Ovary (tissue), 9 donors: ENCODE measurements around the gene THBD. TPM values are rescaled to one million over a fixed set of nuclear protein-coding genes. Genes with fewer than 3 reads are reported as not detected.

Source experiments
- DNase-seq, 5 donors: peaks; one replicate each; pipeline ENCODE4 v3.0.0-alpha.2; 2019 to 2020
- H3K27ac ChIP-seq, 2 donors: fragments of 200-600 bp; one replicate each; pipeline versions ENCODE4 v1.5.1 to v1.8.0; 2019 to 2022
- H3K27me3 ChIP-seq: fragments of 200-600 bp; one replicate; pipeline ENCODE4 v1.8.0; 2022
- H3K36me3 ChIP-seq: fragments of 200-600 bp; sonication (generic); one replicate; pipeline ENCODE4 v1.5.1; 2019
- H3K4me1 ChIP-seq: one replicate; pipeline ENCODE4 v1.8.1; 2013; ENCODE audit warnings: mild to moderate bottlenecking, moderate library complexity; ENCODE audit not compliant: insufficient read depth
- H3K4me3 ChIP-seq: fragments of 200-600 bp; sonication (generic); one replicate; pipeline ENCODE4 v1.5.1; 2017
- H3K9me3 ChIP-seq, 2 donors: fragments of 200-600 bp in 1 of 2; sonication (generic) in 1 of 2; one replicate each; pipeline versions ENCODE4 v1.5.1 to v1.8.1; 2013 to 2019; ENCODE audit warnings: mild to moderate bottlenecking in 1 of 2, moderate library complexity in 1 of 2
- CTCF ChIP-seq, 3 donors: fragments of 450-650 bp in 2 of 3; fragments of 200-600 bp in 1 of 3; IDR thresholded peaks; one replicate each; pipeline versions ENCODE4 v1.5.1 to v1.8.0; 2016 to 2022; ENCODE audit warnings: antibody characterized with exemption in 3 of 3, mild to moderate bottlenecking in 1 of 3
- EP300 ChIP-seq: sonication (generic); formaldehyde crosslinking; IDR thresholded peaks from one replicate; pipeline ENCODE4 v1.6.1; 2017; ENCODE audit warnings: antibody characterized with exemption
- POLR2A ChIP-seq: fragments of 450-650 bp; IDR thresholded peaks from one replicate; pipeline ENCODE4 v1.6.1; 2017; ENCODE audit warnings: antibody characterized with exemption, mild to moderate bottlenecking, moderate library complexity
- WGBS, 3 donors: extraction: QIAGEN DNeasy Blood & Tissue Kit in 1 of 3; methylation state at CpG; one replicate each; pipeline versions ENCODE4 v1.1.5 to v1.1.7; 2013 to 2017; 5-methylcytosine and 5-hydroxymethylcytosine counted together
- intact Hi-C, 4 donors: fragments of 100-400 bp; cut with DNase I; formaldehyde crosslinking; loops; one replicate each; pipeline versions ENCODE4 v1.11.0 to v1.15.1; 2022 to 2023
- polyA plus RNA-seq, 2 donors: library from polyadenylated mRNA; stranded (reverse); fragments of 200-250 nt in 1 of 2; fragments of 350-450 nt in 1 of 2; fragmentation: Illumina TruSeq in 1 of 2; extraction: RNeasy Lipid Tissue Mini Kit (QIAGEN cat#74804) in 1 of 2; gene quantifications; one replicate each; pipeline ENCODE4 v1.2.3, GENCODE V29; 2013 to 2014
- total RNA-seq, 7 donors: library from RNA; depleted of rRNA in 2 of 7; stranded (reverse); fragments of >200 nt in 2 of 7; fragmentation: NEBNext Ultra II Directional in 3 of 7; extraction: Animal tissue kit (Norgen Biotek cat#: 25700) in 3 of 7; gene quantifications; one replicate each; pipeline versions ENCODE4 v1.1.0 to v1.2.4, GENCODE V29; 2016 to 2023
- donor health status: DM: no; HTN: no; CAD: no; lungs with moderate emphysema.
- donor health status: DM: no; HTN: no; CAD: no.
- donor health status: Bipolar disorder and iron deficiency.
- donor health status: DM: yes; HTN: yes; CAD: no.
- donor health status: DM: no; HTN: no; CAD: no.
- donor health status: DM: yes; HTN: yes; CAD: no.

Gene THBD
- total and polyA plus RNA-seq, 9 donors: 2.5 to 29.3 (median 9.7) TPM

GRCh38 chr20:23096097-23096496 lies 46.6 kb upstream of the THBD start:
- no peak for DNase-seq
- Histone ChIP-seq H3K27me3 (no peaks in the 10 kb centered on the region), H3K4me3 (no peak overlapping the region), H3K9me3 (no peaks in the 10 kb centered on the region), H3K36me3 (no peaks in the 10 kb centered on the region), H3K4me1 (peaks cover 9% of the 10 kb centered on the region), H3K27ac (no peak overlapping the region)
- TF ChIP-seq POLR2A: no peak
- no peak for TF ChIP-seq EP300
- no peak for TF ChIP-seq CTCF (IDR thresholded peaks at IDR 0.05)
- intact Hi-C loops: no loop called here
- WGBS, 3 donors: 97 to 100% (median 99%) methylated on average over 3 of the region's 3 CpGs

DNA sequence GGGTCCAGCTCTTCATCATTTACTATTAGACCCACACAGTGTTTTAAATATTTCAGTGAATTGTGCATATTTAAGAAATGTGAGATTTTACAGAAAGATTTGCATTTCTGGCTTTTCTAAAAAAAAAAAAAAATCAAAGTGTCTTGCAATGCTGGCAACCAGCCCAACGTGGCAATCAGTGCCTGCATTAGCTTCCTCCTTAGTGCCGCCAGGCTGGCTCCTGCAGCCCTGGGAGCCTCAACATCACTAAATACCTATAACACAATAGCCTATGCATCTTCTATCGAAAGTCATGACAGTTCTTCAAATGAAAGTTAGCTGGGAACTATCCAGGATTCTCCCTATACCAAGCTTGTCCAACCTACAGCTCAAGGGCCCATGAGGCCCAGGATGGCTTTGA lies 46.0 kb upstream of the THBD start:
- no peaks in the 10 kb centered on the region for H3K36me3 ChIP-seq
- DNase-seq: no peak
- no peaks in the 10 kb centered on the region for H3K27me3 ChIP-seq
- 83 to 93% (median 91%) methylated on average over 3 of the region's 3 CpGs for WGBS, 3 donors
- no peak overlapping the region for H3K4me3 ChIP-seq
- H3K27ac ChIP-seq: no peak overlapping the region
- no peak for TF ChIP-seq POLR2A
- TF ChIP-seq EP300: no peak
- TF ChIP-seq CTCF (IDR thresholded peaks at IDR 0.05): no peak
- intact Hi-C loops: no loop called here
- no peaks in the 10 kb centered on the region for H3K9me3 ChIP-seq
- peaks cover 9% of the 10 kb centered on the region for H3K4me1 ChIP-seq

- intact Hi-C loops: no loop called here
- Histone ChIP-seq H3K36me3 (no peaks in the 10 kb centered on the region), H3K9me3 (no peaks in the 10 kb centered on the region), H3K4me3 (no peak overlapping the region), H3K4me1 (peaks cover 9% of the 10 kb centered on the region), H3K27ac (no peak overlapping the region), H3K27me3 (no peaks in the 10 kb centered on the region)
- WGBS, 3 donors: 95 to 97% (median 96%) methylated on average over 8 of the region's 8 CpGs
- no peak for TF ChIP-seq CTCF (IDR thresholded peaks at IDR 0.05)
- TF ChIP-seq POLR2A: no peak
- TF ChIP-seq EP300: no peak
- no peak for DNase-seq
Measured at GRCh38 chr20:23094927-23095326, 45.5 kb upstream of the THBD start.

- no peak for DNase-seq
- intact Hi-C loops: no loop called here
Measured at GRCh38 chr20:23094213-23094896, 44.9 kb upstream of the THBD start.

More at GRCh38 chr20:23094213-23094896, 44.9 kb upstream of the THBD start:
- Histone ChIP-seq H3K9me3 (no peaks in the 10 kb centered on the region), H3K4me1 (peaks cover 9% of the 10 kb centered on the region), H3K36me3 (no peaks in the 10 kb centered on the region), H3K27ac (no peak overlapping the region), H3K27me3 (no peaks in the 10 kb centered on the region), H3K4me3 (no peak overlapping the region)
- TF ChIP-seq POLR2A (no peak), EP300 (no peak), CTCF (IDR thresholded peaks at IDR 0.05) (no peak)
- WGBS, 3 donors: 93 to 94% (median 93%) methylated on average over 13 of the region's 13 CpGs
